A549 treated with AZD9567 at 1 μM for 4 hours (cell line): ENCODE data around the gene ATRNL1. TPM values are rescaled to one million over a fixed set of nuclear protein-coding genes. Genes with fewer than 3 reads are reported as not detected.

Experiments
- total RNA-seq: library from RNA; stranded (reverse); fragments of 200-300 nt; extraction: Qiagen RNA extraction; gene quantifications from 5 replicates; pipeline ENCODE4 v1.2.3, GENCODE V29; 2022; ENCODE audit not compliant: insufficient read depth

ATRNL1 gene, protein sequence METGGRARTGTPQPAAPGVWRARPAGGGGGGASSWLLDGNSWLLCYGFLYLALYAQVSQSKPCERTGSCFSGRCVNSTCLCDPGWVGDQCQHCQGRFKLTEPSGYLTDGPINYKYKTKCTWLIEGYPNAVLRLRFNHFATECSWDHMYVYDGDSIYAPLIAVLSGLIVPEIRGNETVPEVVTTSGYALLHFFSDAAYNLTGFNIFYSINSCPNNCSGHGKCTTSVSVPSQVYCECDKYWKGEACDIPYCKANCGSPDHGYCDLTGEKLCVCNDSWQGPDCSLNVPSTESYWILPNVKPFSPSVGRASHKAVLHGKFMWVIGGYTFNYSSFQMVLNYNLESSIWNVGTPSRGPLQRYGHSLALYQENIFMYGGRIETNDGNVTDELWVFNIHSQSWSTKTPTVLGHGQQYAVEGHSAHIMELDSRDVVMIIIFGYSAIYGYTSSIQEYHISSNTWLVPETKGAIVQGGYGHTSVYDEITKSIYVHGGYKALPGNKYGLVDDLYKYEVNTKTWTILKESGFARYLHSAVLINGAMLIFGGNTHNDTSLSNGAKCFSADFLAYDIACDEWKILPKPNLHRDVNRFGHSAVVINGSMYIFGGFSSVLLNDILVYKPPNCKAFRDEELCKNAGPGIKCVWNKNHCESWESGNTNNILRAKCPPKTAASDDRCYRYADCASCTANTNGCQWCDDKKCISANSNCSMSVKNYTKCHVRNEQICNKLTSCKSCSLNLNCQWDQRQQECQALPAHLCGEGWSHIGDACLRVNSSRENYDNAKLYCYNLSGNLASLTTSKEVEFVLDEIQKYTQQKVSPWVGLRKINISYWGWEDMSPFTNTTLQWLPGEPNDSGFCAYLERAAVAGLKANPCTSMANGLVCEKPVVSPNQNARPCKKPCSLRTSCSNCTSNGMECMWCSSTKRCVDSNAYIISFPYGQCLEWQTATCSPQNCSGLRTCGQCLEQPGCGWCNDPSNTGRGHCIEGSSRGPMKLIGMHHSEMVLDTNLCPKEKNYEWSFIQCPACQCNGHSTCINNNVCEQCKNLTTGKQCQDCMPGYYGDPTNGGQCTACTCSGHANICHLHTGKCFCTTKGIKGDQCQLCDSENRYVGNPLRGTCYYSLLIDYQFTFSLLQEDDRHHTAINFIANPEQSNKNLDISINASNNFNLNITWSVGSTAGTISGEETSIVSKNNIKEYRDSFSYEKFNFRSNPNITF (N-terminal part only)
- 0.26 to 0.47 TPM (median 0.40 TPM) in 4 of 5 replicates, not detected in the other for total RNA-seq

DNA sequence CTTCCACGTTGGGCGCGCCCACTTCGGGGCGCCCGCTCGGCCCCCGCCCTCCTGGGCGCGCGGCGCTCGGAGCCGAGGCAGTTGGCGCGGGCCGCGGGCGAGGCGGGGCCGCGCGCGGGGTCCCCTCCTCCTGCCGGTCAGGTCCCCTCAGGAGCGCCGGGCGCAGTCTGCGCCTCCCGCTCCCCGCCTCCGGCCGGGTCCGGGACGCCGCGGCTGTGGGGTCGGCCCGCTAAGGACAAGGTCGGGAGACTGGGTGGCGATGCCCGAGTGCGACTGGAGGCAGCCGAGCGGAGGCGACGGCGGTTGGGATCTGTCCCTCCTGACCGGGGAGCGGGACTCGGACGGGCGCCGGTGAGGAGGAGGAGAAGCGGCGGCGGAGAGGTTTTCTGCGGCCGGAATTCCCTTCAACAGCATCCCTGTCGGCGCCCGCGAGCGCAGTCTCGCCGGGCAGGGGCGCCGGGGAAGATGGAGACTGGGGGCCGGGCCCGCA, at the start of gene ATRNL1:
Gene ATRNL1, plus strand, starts transcription at position 80 of the 490 bp plus-strand sequence. Its CDS starts 386 bp downstream, at position 466.

Other genes with a start within 250 kb of the ATRNL1 start
- 11.0 to 15.8 TPM (median 15.5 TPM) in 5 replicates for gene TRUB1, start 155.2 kb upstream of the ATRNL1 start, total RNA-seq